Pancreas (tissue), 10 donors: Measurements from ENCODE around the gene GAS1. TPM values are rescaled to one million over a fixed set of nuclear protein-coding genes. Genes with fewer than 3 reads are reported as not detected.

Experiments used
- ATAC-seq, 4 donors: fragments of 200-7000 bp; cut with Tn5 transposase; one replicate each; pipeline versions ENCODE4 v1.8.0 to v1.9.1; 2020; ENCODE audit warnings: mild to moderate bottlenecking in 4 of 4, moderate library complexity in 4 of 4
- DNase-seq, 6 donors: peaks; one replicate each; pipeline ENCODE4 v3.0.0-alpha.2; 2020
- FAIRE-seq: peaks from 2 replicates; lab custom pipeline; 2012; peaks lifted over from hg19 to GRCh38; lab: Jason Lieb, UNC
- H3K27ac ChIP-seq, 4 donors: fragments of 200-600 bp; sonication (generic); 1 replicate in 3 of 4; 2 replicates in 1 of 4; pipeline versions ENCODE4 v1.5.0 to v1.8.0; 2020
- H3K27me3 ChIP-seq, 4 donors: fragments of 200-600 bp; one replicate each; pipeline ENCODE4 v1.8.0; 2021
- H3K36me3 ChIP-seq, 3 donors: fragments of 200-600 bp; sonication (generic) in 1 of 3; one replicate each; pipeline versions ENCODE4 v1.5.0 to v1.8.0; 2020 to 2021
- H3K4me1 ChIP-seq, 3 donors: fragments of 200-600 bp; one replicate each; pipeline ENCODE4 v1.8.0; 2021
- H3K4me3 ChIP-seq, 4 donors: fragments of 200-600 bp; sonication (generic) in 2 of 4; one replicate each; pipeline versions ENCODE4 v1.5.0 to v1.8.0; 2020 to 2021
- H3K9me3 ChIP-seq, 4 donors: fragments of 200-600 bp; one replicate each; pipeline ENCODE4 v1.8.0; 2021
- CTCF ChIP-seq, 4 donors: fragments of 200-600 bp; sonication (generic) in 3 of 4; IDR thresholded peaks; one replicate each; pipeline versions ENCODE4 v1.5.0 to v1.8.0; 2021; ENCODE audit warnings: antibody characterized with exemption in 4 of 4
- WGBS, 2 donors: extraction: QIAGEN DNeasy Blood & Tissue Kit; methylation state at CpG; one replicate each; pipeline ENCODE4 v1.1.7; 2013; 5-methylcytosine and 5-hydroxymethylcytosine counted together
- intact Hi-C, 3 donors: fragments of 100-400 bp; cut with DNase I; formaldehyde crosslinking; loops; one replicate each; pipeline versions ENCODE4 v1.11.1 to v1.14.2; 2022
- polyA plus RNA-seq, 2 donors: library from polyadenylated mRNA; stranded (reverse); fragments of 200-250 nt; gene quantifications; one replicate each; pipeline ENCODE4 v1.2.3, GENCODE V29; 2013
- total RNA-seq, 6 donors: library from RNA; stranded (reverse); fragmentation: NEBNext Ultra II Directional in 4 of 6; extraction: Animal tissue kit (Norgen Biotek cat#: 25700) in 4 of 6; gene quantifications; one replicate each; pipeline versions ENCODE4 v1.2.1 to v1.2.4, GENCODE V29; 2021 to 2023
- donor health status: healthy with polysubstance abuse.
- donor health status: DM: no; HTN: no; CAD: no; lungs with moderate emphysema.
- donor health status: DM: no; HTN: no; CAD: no.
- donor health status: control.
- donor health status: control.
- donor health status: Bipolar disorder and iron deficiency.
- donor health status: DM: yes; HTN: yes; CAD: no.
- donor health status: DM: no; HTN: no; CAD: no.
- donor health status: DM: no; HTN: no; CAD: no.
- donor health status: DM: yes; HTN: yes; CAD: no.

Gene GAS1
- total and polyA plus RNA-seq, 8 donors, result 3.6 to 16.7 (median 7.2) TPM

GRCh38 chr9:86946201-86947145 is 833 bp downstream of the GAS1 start:
- intact Hi-C loops, result no loop called here
- peak overlapping the region; percentile 45 to 95 (median 84) for H3K4me3 ChIP-seq
- no peak for TF ChIP-seq CTCF (IDR thresholded peaks at IDR 0.05)
- no peaks in the 10 kb centered on the region for H3K9me3 ChIP-seq
- H3K27me3 ChIP-seq, result no peaks in the 10 kb centered on the region
- H3K36me3 ChIP-seq, result no peaks in the 10 kb centered on the region
- H3K4me1 ChIP-seq, result peaks cover 0 to 29% (median 11%) of the 10 kb centered on the region in 3 donors
- peak; percentile 75 to 93 (median 86) for DNase-seq
- FAIRE-seq, result no peak
- peak overlapping the region; percentile 93 to 96 (median 95) for H3K27ac ChIP-seq
- ATAC-seq, result peak; percentile 27 to 67 (median 38)
- WGBS, 2 donors, result 0% methylated on average over 88 to 125 of the region's 125 CpGs

- FAIRE-seq (no peak), ATAC-seq (peak; percentile 27 to 41 (median 36)), DNase-seq (peak; percentile 61 to 88 (median 74))
- H3K4me1 ChIP-seq, result peaks cover 0 to 29% (median 11%) of the 10 kb centered on the region in 3 donors
- H3K4me3 ChIP-seq, result peak overlapping the region; percentile 45 to 95 (median 84)
- 0% methylated on average over 48 to 62 of the region's 62 CpGs for WGBS, 2 donors
- TF ChIP-seq CTCF (IDR thresholded peaks at IDR 0.05), result peak in 1 of 4 donors; percentile 7
- H3K27ac ChIP-seq, result peak overlapping the region; percentile 93 to 96 (median 95)
- intact Hi-C loops, result no loop called here
- H3K27me3 ChIP-seq, result no peaks in the 10 kb centered on the region
- H3K36me3 ChIP-seq, result no peaks in the 10 kb centered on the region
- H3K9me3 ChIP-seq, result no peaks in the 10 kb centered on the region
Observed at GRCh38 chr9:86945728-86946200, 1.5 kb downstream of the GAS1 start.

- Histone ChIP-seq H3K4me1 (peaks cover 0 to 29% (median 11%) of the 10 kb centered on the region in 3 donors), H3K27ac (peak overlapping the region; percentile 93 to 96 (median 95)), H3K4me3 (peak overlapping the region; percentile 45 to 95 (median 84)), H3K27me3 (no peaks in the 10 kb centered on the region), H3K36me3 (no peaks in the 10 kb centered on the region), H3K9me3 (no peaks in the 10 kb centered on the region)
- TF ChIP-seq CTCF (IDR thresholded peaks at IDR 0.05), result no peak
- DNase-seq (peak in 3 of 6 donors; percentile 43 to 49 (median 49)), ATAC-seq (no peak), FAIRE-seq (no peak)
- 4% methylated on average over 27 of the region's 27 CpGs for WGBS, 2 donors
- intact Hi-C loops, result no loop called here
Observed at GRCh38 chr9:86944796-86945727, 2.2 kb downstream of the GAS1 start.

- Histone ChIP-seq H3K9me3 (no peaks in the 10 kb centered on the region), H3K4me1 (peaks cover 0 to 17% (median 11%) of the 10 kb centered on the region in 3 donors), H3K36me3 (no peaks in the 10 kb centered on the region), H3K4me3 (peak overlapping the region in 2 of 4 donors; percentile 8 to 95), H3K27ac (peak overlapping the region; percentile 26 to 96 (median 75)), H3K27me3 (no peaks in the 10 kb centered on the region)
- ATAC-seq, result peak; percentile 18 to 46 (median 32)
- TF ChIP-seq CTCF (IDR thresholded peaks at IDR 0.05), result no peak
- peak; percentile 37 for FAIRE-seq
- intact Hi-C loops, result no loop called here
- WGBS, 2 donors, result 4 to 6% methylated on average over 12 of the region's 12 CpGs
- DNase-seq, result peak in 4 of 6 donors; percentile 54 to 77 (median 68)
Observed at GRCh38 chr9:86943201-86944113, 3.8 kb downstream of the GAS1 start.
